ENCODE data around the gene NEK11.

NEK11 gene

GRCh38 chr3:131279577-131279976 is 252.9 kb downstream of the NEK11 start:
- no peak for DNase-seq (ENCODE audit: low spot score)
- H3K27ac ChIP-seq = no peak overlapping the region
- ChIA-PET POLR2A (ENCODE audit: low non-redundant PET) (no interaction called here), CTCF (no interaction called here)
- TF ChIP-seq CTCF (conservative IDR thresholded peaks at IDR 0.05; ENCODE audit: low read depth) = no peak

- ChIA-PET CTCF (no interaction called here), POLR2A (ENCODE audit: low non-redundant PET) (no interaction called here)
- H3K27ac ChIP-seq = no peak overlapping the region
- no peak for TF ChIP-seq CTCF (conservative IDR thresholded peaks at IDR 0.05; ENCODE audit: low read depth)
- DNase-seq (ENCODE audit: low spot score) = no peak
Measured at GRCh38 chr3:131282379-131282778, 255.7 kb downstream of the NEK11 start.

- DNase-seq (ENCODE audit: low spot score) = no peak
- TF ChIP-seq CTCF (conservative IDR thresholded peaks at IDR 0.05; ENCODE audit: low read depth) = no peak
- no peak overlapping the region for H3K27ac ChIP-seq
- POLR2A ChIA-PET (ENCODE audit: low non-redundant PET) = no interaction called here
- CTCF ChIA-PET = no interaction called here
Measured at GRCh38 chr3:131282967-131283366, 256.3 kb downstream of the NEK11 start.

- POLR2A ChIA-PET (ENCODE audit: low non-redundant PET) = no interaction called here
- CTCF ChIA-PET = interaction anchor here (1.0 kb wide), 1 partner anchor 13 kb away, joined by 3 read pairs; no protein-coding TSS in a partner anchor
- no peak for DNase-seq (ENCODE audit: low spot score)
- no peak for TF ChIP-seq CTCF (conservative IDR thresholded peaks at IDR 0.05; ENCODE audit: low read depth)
- no peak overlapping the region for H3K27ac ChIP-seq
Measured at GRCh38 chr3:131283862-131284261, 257.2 kb downstream of the NEK11 start.

GRCh38 chr3:131284302-131284701 is 257.6 kb downstream of the NEK11 start:
- TF ChIP-seq CTCF (conservative IDR thresholded peaks at IDR 0.05; ENCODE audit: low read depth) = no peak
- DNase-seq (ENCODE audit: low spot score) = no peak
- POLR2A ChIA-PET (ENCODE audit: low non-redundant PET) = no interaction called here
- H3K27ac ChIP-seq = no peak overlapping the region
- CTCF ChIA-PET = interaction anchor here (1.0 kb wide), 1 partner anchor 14 kb away, joined by 3 read pairs; no protein-coding TSS in a partner anchor

- no peak for DNase-seq (ENCODE audit: low spot score)
- ChIA-PET POLR2A (ENCODE audit: low non-redundant PET) (no interaction called here), CTCF (no interaction called here)
- H3K27ac ChIP-seq = no peak overlapping the region
- TF ChIP-seq CTCF (conservative IDR thresholded peaks at IDR 0.05; ENCODE audit: low read depth) = no peak
Measured at GRCh38 chr3:131285456-131285855, 258.8 kb downstream of the NEK11 start.

- DNase-seq (ENCODE audit: low spot score) = no peak
- ChIA-PET CTCF (no interaction called here), POLR2A (ENCODE audit: low non-redundant PET) (no interaction called here)
- no peak for TF ChIP-seq CTCF (conservative IDR thresholded peaks at IDR 0.05; ENCODE audit: low read depth)
- no peak overlapping the region for H3K27ac ChIP-seq
Measured at GRCh38 chr3:131299836-131300235, 273.2 kb downstream of the NEK11 start.

All from RWPE1 (cell line).